HepG2 (cell line): ENCODE measurements around the gene LDAF1. TPM values are rescaled to one million over a fixed set of nuclear protein-coding genes. Genes with fewer than 3 reads are reported as not detected.

ENCODE experiments used
- BORCS8-MEF2B ChIP-seq: sonication (generic); formaldehyde crosslinking; IDR thresholded peaks from 2 replicates; pipeline ENCODE4 v1.8.0; 2022; ENCODE audit warnings: mild to moderate bottlenecking, missing genetic modification reagents
- ETV5 ChIP-seq: IDR thresholded peaks from 2 replicates; pipeline ENCODE4 v1.6.1; 2018; ENCODE audit warnings: missing biosample characterization, missing genetic modification reagents, inconsistent platforms, borderline replicate concordance
- HDAC1 ChIP-seq: sonication (generic); formaldehyde crosslinking; IDR thresholded peaks from 2 replicates; pipeline ENCODE4 v1.5.1; 2020; ENCODE audit warnings: mild to moderate bottlenecking, missing genetic modification reagents
- HNF1A ChIP-seq, 2 experiments: sonication (generic) in 1 of 2; formaldehyde crosslinking in 1 of 2; IDR thresholded peaks; 2 replicates each; pipeline versions ENCODE4 v1.4.0 to v1.6.1; 2016 to 2020; ENCODE audit warnings: borderline replicate concordance in 1 of 2, low read depth in 1 of 2, mild to moderate bottlenecking in 1 of 2, missing genetic modification reagents in 1 of 2
- KAT8 ChIP-seq: IDR thresholded peaks from 2 replicates; pipeline ENCODE4 v1.6.1; 2016; ENCODE audit warnings: missing genetic modification reagents, missing compliant biosample characterization
- KDM4B ChIP-seq: sonication (generic); formaldehyde crosslinking; IDR thresholded peaks from 2 replicates; pipeline ENCODE4 v1.4.0; 2020; ENCODE audit warnings: missing genetic modification reagents
- MATR3 ChIP-seq: sonication (generic); formaldehyde crosslinking; IDR thresholded peaks from 2 replicates; pipeline ENCODE4 v1.4.0; 2020; ENCODE audit warnings: missing genetic modification reagents
- MLLT10 ChIP-seq: sonication (generic); formaldehyde crosslinking; IDR thresholded peaks from 2 replicates; pipeline ENCODE4 v1.4.0; 2020; ENCODE audit warnings: missing genetic modification reagents
- POLR2G ChIP-seq: fragments of 200-400 bp; formaldehyde crosslinking; IDR thresholded peaks from 2 replicates; pipeline ENCODE4 v1.6.1; 2018; ENCODE audit warnings: mild to moderate bottlenecking, low read depth, low read length, moderate library complexity
- SETDB1 ChIP-seq: sonication (generic); formaldehyde crosslinking; IDR thresholded peaks from 2 replicates; pipeline ENCODE4 v1.5.1; 2020; ENCODE audit warnings: missing genetic modification reagents, mild to moderate bottlenecking, borderline replicate concordance
- SMYD3 ChIP-seq: sonication (generic); formaldehyde crosslinking; IDR thresholded peaks from 2 replicates; pipeline ENCODE4 v1.8.1; 2023; ENCODE audit warnings: mild to moderate bottlenecking, missing genetic modification reagents
- SP140L ChIP-seq: sonication (generic); formaldehyde crosslinking; IDR thresholded peaks from 2 replicates; pipeline ENCODE4 v1.4.0; 2020; ENCODE audit warnings: missing genetic modification reagents, borderline replicate concordance
- SRY ChIP-seq: sonication (generic); formaldehyde crosslinking; IDR thresholded peaks from 2 replicates; pipeline ENCODE4 v1.8.0; 2022; ENCODE audit warnings: mild to moderate bottlenecking, missing genetic modification reagents
- ZEB1 ChIP-seq: IDR thresholded peaks from 2 replicates; pipeline ENCODE4 v1.6.1; 2012; ENCODE audit warnings: mild to moderate bottlenecking, low read depth, inconsistent platforms; ENCODE audit not compliant: insufficient replicate concordance
- ZNF329 ChIP-seq: sonication (generic); formaldehyde crosslinking; IDR thresholded peaks from 2 replicates; pipeline ENCODE4 v1.9.0; 2021; ENCODE audit warnings: low read depth, mild to moderate bottlenecking, missing genetic modification reagents
- ZNF343 ChIP-seq: sonication (generic); formaldehyde crosslinking; IDR thresholded peaks from 2 replicates; pipeline ENCODE4 v1.4.0; 2020; ENCODE audit warnings: mild to moderate bottlenecking, missing genetic modification reagents
- ZNF350 ChIP-seq: sonication (generic); formaldehyde crosslinking; IDR thresholded peaks from 2 replicates; pipeline ENCODE4 v1.4.0; 2020; ENCODE audit warnings: mild to moderate bottlenecking, low read depth, missing genetic modification reagents, borderline replicate concordance
- ZNF652 ChIP-seq: IDR thresholded peaks from 2 replicates; pipeline ENCODE4 v1.6.1; 2016; ENCODE audit warnings: low read depth, borderline replicate concordance
- ZNF776 ChIP-seq: sonication (generic); formaldehyde crosslinking; IDR thresholded peaks from 2 replicates; pipeline ENCODE4 v1.4.0; 2020; ENCODE audit warnings: mild to moderate bottlenecking, missing genetic modification reagents
- polyA plus RNA-seq, 8 experiments: library from polyadenylated mRNA; depleted of rRNA in 3 of 8; stranded (reverse) in 7 of 8; unstranded in 1 of 8; fragments of >200 nt; fragmentation: Illumina TruSeq in 4 of 8; extraction: Trizol in 4 of 8; gene quantifications; 2 replicates each; pipeline versions ENCODE4 v1.2.1 to v1.2.3, GENCODE V29; 2011 to 2016; ENCODE audit warnings: low read depth in 4 of 8, missing spikeins in 1 of 8, mixed read lengths in 1 of 8; ENCODE audit not compliant: insufficient read depth in 1 of 8
- total RNA-seq, 5 experiments: library from RNA; depleted of rRNA; stranded (reverse); fragments of >200 nt; fragmentation: Illumina TruSeq; extraction: Trizol; gene quantifications; 2 replicates each; pipeline ENCODE4 v1.2.3, GENCODE V29; 2016; ENCODE audit warnings: low read depth in 1 of 5
- TF ChIP-seq, protein P1 (sequence below): sonication (generic); formaldehyde crosslinking; IDR thresholded peaks from 2 replicates; pipeline ENCODE4 v1.8.0; 2022; ENCODE audit warnings: mild to moderate bottlenecking, missing genetic modification reagents
- TF ChIP-seq, protein P2 (sequence below): sonication (generic); formaldehyde crosslinking; IDR thresholded peaks from 2 replicates; pipeline ENCODE4 v1.4.0; 2020; ENCODE audit warnings: missing genetic modification reagents

The LDAF1 gene
- total and polyA plus RNA-seq, 2 of the 13 experiments (the other 11 are each of a cell fraction or from before 2014, with no cell fraction given) = 6.3 to 7.5 TPM

GRCh38 chr16:21158208-21159110 lies at the start of gene LDAF1 (continued):
- TF ChIP-seq HNF1A (IDR thresholded peaks at IDR 0.05; ENCODE audit: low read depth) = no peak
- no peak for TF ChIP-seq HNF1A (CRISPR knock-in tag; IDR thresholded peaks at IDR 0.05; ENCODE audit: borderline replicate concordance)
- peak; percentile 72 for TF ChIP-seq KAT8 (CRISPR knock-in tag)
- TF ChIP-seq ETV5 (CRISPR knock-in tag) = peak; percentile 93
- no peak for TF ChIP-seq SMYD3 (CRISPR knock-in tag)
- peak; percentile 49; the same call in 1 of the 2 replicates for TF ChIP-seq POLR2G
- TF ChIP-seq, protein P1, sequence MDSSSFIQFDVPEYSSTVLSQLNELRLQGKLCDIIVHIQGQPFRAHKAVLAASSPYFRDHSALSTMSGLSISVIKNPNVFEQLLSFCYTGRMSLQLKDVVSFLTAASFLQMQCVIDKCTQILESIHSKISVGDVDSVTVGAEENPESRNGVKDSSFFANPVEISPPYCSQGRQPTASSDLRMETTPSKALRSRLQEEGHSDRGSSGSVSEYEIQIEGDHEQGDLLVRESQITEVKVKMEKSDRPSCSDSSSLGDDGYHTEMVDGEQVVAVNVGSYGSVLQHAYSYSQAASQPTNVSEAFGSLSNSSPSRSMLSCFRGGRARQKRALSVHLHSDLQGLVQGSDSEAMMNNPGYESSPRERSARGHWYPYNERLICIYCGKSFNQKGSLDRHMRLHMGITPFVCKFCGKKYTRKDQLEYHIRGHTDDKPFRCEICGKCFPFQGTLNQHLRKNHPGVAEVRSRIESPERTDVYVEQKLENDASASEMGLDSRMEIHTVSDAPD (CRISPR knock-in tag) = peak; percentile 56; the same call in 1 of the 2 replicates
- no peak for TF ChIP-seq SP140L (CRISPR knock-in tag)
- peak; percentile 71 for TF ChIP-seq ZNF350 (CRISPR knock-in tag)
- peak; percentile 89; the same call in 1 of the 2 replicates for TF ChIP-seq ZNF776 (CRISPR knock-in tag)
- TF ChIP-seq ZNF652 (CRISPR knock-in tag) = no peak
- TF ChIP-seq SETDB1 (CRISPR knock-in tag) = no peak
- TF ChIP-seq MATR3 (CRISPR knock-in tag) = no peak
- TF ChIP-seq ZNF343 = 0 out of 2 replicates have a peak, but pooled peaks have one; percentile 70
- no peak for TF ChIP-seq ZEB1
- TF ChIP-seq BORCS8-MEF2B (CRISPR knock-in tag) = peak; percentile 64; the same call in 1 of the 2 replicates
- 0 out of 2 replicates have a peak, but pooled peaks have one; percentile 35 for TF ChIP-seq SRY (CRISPR knock-in tag)
- no peak for TF ChIP-seq MLLT10
- no peak for TF ChIP-seq KDM4B (CRISPR knock-in tag)
- no peak for TF ChIP-seq ZNF329 (CRISPR knock-in tag)
- TF ChIP-seq, protein P2, sequence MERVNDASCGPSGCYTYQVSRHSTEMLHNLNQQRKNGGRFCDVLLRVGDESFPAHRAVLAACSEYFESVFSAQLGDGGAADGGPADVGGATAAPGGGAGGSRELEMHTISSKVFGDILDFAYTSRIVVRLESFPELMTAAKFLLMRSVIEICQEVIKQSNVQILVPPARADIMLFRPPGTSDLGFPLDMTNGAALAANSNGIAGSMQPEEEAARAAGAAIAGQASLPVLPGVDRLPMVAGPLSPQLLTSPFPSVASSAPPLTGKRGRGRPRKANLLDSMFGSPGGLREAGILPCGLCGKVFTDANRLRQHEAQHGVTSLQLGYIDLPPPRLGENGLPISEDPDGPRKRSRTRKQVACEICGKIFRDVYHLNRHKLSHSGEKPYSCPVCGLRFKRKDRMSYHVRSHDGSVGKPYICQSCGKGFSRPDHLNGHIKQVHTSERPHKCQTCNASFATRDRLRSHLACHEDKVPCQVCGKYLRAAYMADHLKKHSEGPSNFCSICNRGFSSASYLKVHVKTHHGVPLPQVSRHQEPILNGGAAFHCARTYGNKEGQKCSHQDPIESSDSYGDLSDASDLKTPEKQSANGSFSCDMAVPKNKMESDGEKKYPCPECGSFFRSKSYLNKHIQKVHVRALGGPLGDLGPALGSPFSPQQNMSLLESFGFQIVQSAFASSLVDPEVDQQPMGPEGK (CRISPR knock-in tag) = peak; percentile 65
- peak; percentile 55; the same call in 1 of the 2 replicates for TF ChIP-seq HDAC1
